Type B pancreatic cell (in vitro differentiated cells): ENCODE data around the gene SPP2. TPM values are rescaled to one million over a fixed set of nuclear protein-coding genes. Genes with fewer than 3 reads are reported as not detected.

Experiments used
- DNase-seq: peaks from one replicate; pipeline ENCODE4 v3.0.0; 2021; ENCODE audit warnings: mixed read lengths; ENCODE audit not compliant: unreplicated experiment; ENCODE audit errors: extremely low spot score
- H3K27ac Mint-ChIP-seq: 2 replicates; pipeline ENCODE4 v1.8.0; 2021; ENCODE audit warnings: mild to moderate bottlenecking, mixed read lengths
- H3K27me3 Mint-ChIP-seq: 2 replicates; pipeline ENCODE4 v1.8.0; 2021; ENCODE audit warnings: mixed read lengths
- H3K36me3 Mint-ChIP-seq: 2 replicates; pipeline ENCODE4 v1.8.0; 2021; ENCODE audit warnings: mixed read lengths
- H3K4me1 Mint-ChIP-seq: one replicate; pipeline ENCODE4 v1.8.0; 2021; ENCODE audit warnings: mixed read lengths; ENCODE audit not compliant: unreplicated experiment
- H3K4me3 Mint-ChIP-seq: 2 replicates; pipeline ENCODE4 v1.8.0; 2021; ENCODE audit warnings: mild to moderate bottlenecking, mixed read lengths
- H3K9me3 Mint-ChIP-seq: 2 replicates; pipeline ENCODE4 v1.8.0; 2021; ENCODE audit warnings: mixed read lengths
- total RNA-seq: library from RNA; stranded (reverse); gene quantifications from 2 replicates; pipeline ENCODE4 v1.2.1, GENCODE V29; 2021; ENCODE audit warnings: low replicate concordance
- TF ChIP-seq, protein P1 (sequence below): fragments of 200-600 bp; sonication (generic); conservative IDR thresholded peaks from 2 replicates; pipeline ENCODE4 v1.5.0; 2021; ENCODE audit warnings: antibody characterized with exemption, mild to moderate bottlenecking

SPP2 gene
- total RNA-seq, 1 donor from 2014 or later = not detected

DNA sequence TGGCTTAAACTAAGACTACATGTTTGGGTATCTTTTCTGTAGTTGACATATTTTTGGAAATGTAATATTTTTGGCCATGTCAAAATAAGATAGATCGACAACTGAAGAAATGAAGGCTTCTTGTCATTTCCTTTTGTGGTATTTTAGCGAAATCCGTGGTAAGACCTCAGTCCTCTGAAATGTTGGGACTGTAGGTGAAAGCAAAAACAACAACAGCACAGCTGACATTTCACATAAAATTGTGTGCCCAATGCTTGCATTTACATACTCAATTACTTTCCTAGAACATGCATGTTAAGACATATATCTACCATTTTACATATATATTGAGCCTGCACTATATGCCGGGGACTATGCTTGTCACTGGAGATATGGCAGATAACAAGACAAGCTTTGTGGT, 50.2 kb downstream of the SPP2 start:
- TF ChIP-seq, protein P1, sequence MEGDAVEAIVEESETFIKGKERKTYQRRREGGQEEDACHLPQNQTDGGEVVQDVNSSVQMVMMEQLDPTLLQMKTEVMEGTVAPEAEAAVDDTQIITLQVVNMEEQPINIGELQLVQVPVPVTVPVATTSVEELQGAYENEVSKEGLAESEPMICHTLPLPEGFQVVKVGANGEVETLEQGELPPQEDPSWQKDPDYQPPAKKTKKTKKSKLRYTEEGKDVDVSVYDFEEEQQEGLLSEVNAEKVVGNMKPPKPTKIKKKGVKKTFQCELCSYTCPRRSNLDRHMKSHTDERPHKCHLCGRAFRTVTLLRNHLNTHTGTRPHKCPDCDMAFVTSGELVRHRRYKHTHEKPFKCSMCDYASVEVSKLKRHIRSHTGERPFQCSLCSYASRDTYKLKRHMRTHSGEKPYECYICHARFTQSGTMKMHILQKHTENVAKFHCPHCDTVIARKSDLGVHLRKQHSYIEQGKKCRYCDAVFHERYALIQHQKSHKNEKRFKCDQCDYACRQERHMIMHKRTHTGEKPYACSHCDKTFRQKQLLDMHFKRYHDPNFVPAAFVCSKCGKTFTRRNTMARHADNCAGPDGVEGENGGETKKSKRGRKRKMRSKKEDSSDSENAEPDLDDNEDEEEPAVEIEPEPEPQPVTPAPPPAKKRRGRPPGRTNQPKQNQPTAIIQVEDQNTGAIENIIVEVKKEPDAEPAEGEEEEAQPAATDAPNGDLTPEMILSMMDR = no peak
- Mint-ChIP-seq H3K9me3 (no peaks in the 10 kb centered on the region), H3K4me3 (no peak overlapping the region), H3K4me1 (peaks cover 13% of the 10 kb centered on the region), H3K27me3 (no peaks in the 10 kb centered on the region), H3K36me3 (no peaks in the 10 kb centered on the region), H3K27ac (no peak overlapping the region)
- no peak for DNase-seq

DNA sequence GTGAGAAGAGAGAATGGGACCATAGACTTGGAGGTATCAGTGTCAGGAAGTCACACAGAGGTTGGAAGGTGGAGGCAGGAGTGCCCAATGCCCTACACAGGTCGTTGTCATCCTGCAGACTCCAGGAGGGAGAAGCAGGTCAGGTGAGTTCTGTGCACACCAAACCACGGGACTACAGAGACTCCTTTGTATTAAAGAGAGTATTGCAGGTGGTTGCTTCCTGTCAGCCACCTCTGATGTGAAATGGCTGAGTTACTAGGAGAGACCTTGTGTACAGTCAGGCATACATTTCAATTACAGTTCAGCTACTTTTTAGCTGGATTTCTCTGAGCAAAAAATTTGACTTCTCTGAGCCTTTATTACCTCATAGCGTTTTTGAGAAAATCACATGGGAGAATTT, 51.6 kb downstream of the SPP2 start:
- DNase-seq = no peak
- peaks cover 13% of the 10 kb centered on the region for H3K4me1 Mint-ChIP-seq
- no peaks in the 10 kb centered on the region for H3K27me3 Mint-ChIP-seq
- TF ChIP-seq, protein P1 = no peak
- no peak overlapping the region for H3K27ac Mint-ChIP-seq
- H3K9me3 Mint-ChIP-seq = peaks cover 4% of the 10 kb centered on the region
- H3K36me3 Mint-ChIP-seq = no peaks in the 10 kb centered on the region
- H3K4me3 Mint-ChIP-seq = no peak overlapping the region

DNA sequence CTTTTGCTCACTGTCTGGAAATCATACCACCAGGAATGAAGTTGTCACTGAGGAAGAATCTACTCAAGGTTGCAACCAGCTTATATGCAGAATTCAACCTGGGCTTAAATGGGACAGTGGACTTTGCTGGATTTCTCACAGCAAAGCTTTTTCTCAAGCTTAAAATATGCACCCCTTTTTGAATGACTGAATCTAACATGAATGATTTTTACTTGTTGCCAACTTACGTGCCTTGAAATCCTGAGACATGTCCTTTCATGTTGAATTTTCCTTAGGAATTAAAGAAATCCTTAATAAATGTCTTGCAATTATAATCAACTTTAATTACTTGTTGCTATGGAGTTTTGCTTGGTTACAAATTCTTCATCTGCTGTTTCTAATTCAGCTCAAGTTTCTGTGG, 57.4 kb downstream of the SPP2 start:
- TF ChIP-seq, protein P1 = no peak
- Mint-ChIP-seq H3K27me3 (peaks cover 2% of the 10 kb centered on the region), H3K4me1 (no peaks in the 10 kb centered on the region), H3K9me3 (peaks cover 4% of the 10 kb centered on the region), H3K4me3 (no peak overlapping the region), H3K36me3 (no peaks in the 10 kb centered on the region), H3K27ac (no peak overlapping the region)
- no peak for DNase-seq

DNA sequence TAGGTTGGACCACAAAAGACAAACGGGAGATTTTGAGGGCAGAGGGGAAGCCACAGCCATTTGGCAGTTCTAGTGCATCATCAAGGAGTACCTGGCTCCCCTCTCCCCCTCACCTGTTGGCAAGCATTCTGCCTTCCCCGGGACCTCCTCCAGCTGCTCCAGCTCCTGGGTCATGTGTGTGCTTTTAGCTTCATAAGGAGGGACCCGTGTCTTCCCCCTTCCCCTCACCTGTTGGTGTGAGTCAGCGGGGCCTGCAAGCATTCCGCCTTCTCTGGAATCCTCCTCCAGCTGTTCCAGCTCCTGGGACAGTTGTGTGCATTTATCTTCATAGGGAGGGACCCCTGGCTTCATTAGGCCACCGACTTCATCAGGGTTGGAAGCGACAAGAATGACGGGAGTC, 58.8 kb downstream of the SPP2 start:
- DNase-seq = no peak

DNA sequence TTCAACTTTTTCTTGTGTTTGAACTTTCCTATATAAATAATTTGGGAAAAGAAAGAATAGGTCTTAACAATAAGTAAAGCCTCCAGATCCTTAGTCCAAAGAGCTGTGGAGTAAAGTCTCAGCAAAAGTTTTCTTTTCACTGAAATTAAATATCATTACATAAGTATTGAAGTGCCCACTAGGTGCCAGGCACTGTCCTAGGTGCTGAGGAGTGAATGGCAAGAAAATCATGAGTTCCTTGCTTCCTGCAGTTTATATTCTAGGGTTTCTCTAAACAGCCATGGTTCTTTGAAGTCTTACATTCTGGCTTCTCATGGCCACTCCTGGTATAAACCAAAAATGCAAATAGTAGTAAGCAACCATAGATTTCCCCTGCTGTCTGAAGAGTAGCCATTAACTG, 59.7 kb downstream of the SPP2 start:
- TF ChIP-seq, protein P1 = no peak
- H3K4me3 Mint-ChIP-seq = no peak overlapping the region
- DNase-seq = no peak
- H3K4me1 Mint-ChIP-seq = no peaks in the 10 kb centered on the region
- H3K27me3 Mint-ChIP-seq = peaks cover 2% of the 10 kb centered on the region
- H3K27ac Mint-ChIP-seq = no peak overlapping the region
- H3K9me3 Mint-ChIP-seq = peaks cover 4% of the 10 kb centered on the region
- H3K36me3 Mint-ChIP-seq = no peaks in the 10 kb centered on the region

More for the DNA sequence above, 58.8 kb downstream of the SPP2 start:
- no peaks in the 10 kb centered on the region for H3K4me1 Mint-ChIP-seq
- peaks cover 4% of the 10 kb centered on the region for H3K9me3 Mint-ChIP-seq
- H3K4me3 Mint-ChIP-seq = no peak overlapping the region
- H3K27ac Mint-ChIP-seq = no peak overlapping the region
- TF ChIP-seq, protein P1 = no peak
- H3K36me3 Mint-ChIP-seq = no peaks in the 10 kb centered on the region
- H3K27me3 Mint-ChIP-seq = peaks cover 2% of the 10 kb centered on the region

DNA sequence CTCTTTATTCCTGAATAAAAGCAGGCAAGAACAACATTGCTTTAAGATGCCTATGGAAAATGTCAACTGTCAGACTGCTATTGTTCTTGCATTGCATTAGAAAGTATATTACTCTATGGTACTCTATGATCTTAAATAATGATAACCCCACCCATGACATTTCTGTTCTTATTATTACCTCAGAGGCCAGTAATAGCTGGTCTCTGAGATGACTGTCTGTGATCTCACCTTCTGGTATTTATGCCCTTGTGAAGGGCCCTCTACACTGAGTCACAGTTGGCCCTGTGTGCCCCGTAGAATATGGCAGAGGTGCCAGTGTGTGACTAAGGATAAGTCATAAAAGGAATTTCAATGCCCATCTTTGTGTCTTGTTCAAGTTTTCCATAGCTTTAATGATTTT, 61.0 kb downstream of the SPP2 start:
- H3K4me3 Mint-ChIP-seq = no peak overlapping the region
- H3K36me3 Mint-ChIP-seq = no peaks in the 10 kb centered on the region
- H3K4me1 Mint-ChIP-seq = no peaks in the 10 kb centered on the region
- H3K9me3 Mint-ChIP-seq = no peaks in the 10 kb centered on the region
- peaks cover 2% of the 10 kb centered on the region for H3K27me3 Mint-ChIP-seq
- H3K27ac Mint-ChIP-seq = no peak overlapping the region
- TF ChIP-seq, protein P1 = no peak
- no peak for DNase-seq
